Activated CD4-positive, alpha-beta T cell treated with anti-CD3 and anti-CD28 coated beads, Interleukin-2, amount 10 ng/mL, durations not matched to agents 7 days and 5 days (primary cell): ENCODE results near the gene SP2. TPM values are rescaled to one million over a fixed set of nuclear protein-coding genes. Genes with fewer than 3 reads are reported as not detected.

Experiments used
- CTCF ChIA-PET: fragments of 350-600 bp; sonication (Branson Sonifier 250); formaldehyde crosslinking; loops from one replicate; lab custom pipeline; 2021; ENCODE audit warnings: antibody characterized with exemption; lab: Charles Lee
- POLR2A ChIA-PET: fragments of 350-600 bp; sonication (Branson Sonifier 250); formaldehyde crosslinking; loops from one replicate; lab custom pipeline; 2021; ENCODE audit warnings: antibody characterized with exemption; lab: Charles Lee
- DNase-seq: peaks from one replicate; pipeline ENCODE4 v3.0.0-alpha.2; 2020
- H3K27ac Mint-ChIP-seq: one replicate; pipeline ENCODE4 v1.8.0; 2021; ENCODE audit warnings: mild to moderate bottlenecking, moderate library complexity, mixed read lengths
- H3K27me3 Mint-ChIP-seq: one replicate; pipeline ENCODE4 v1.8.0; 2021; ENCODE audit warnings: mixed read lengths
- H3K36me3 Mint-ChIP-seq: one replicate; pipeline ENCODE4 v1.8.0; 2021; ENCODE audit warnings: low read depth, mixed read lengths
- H3K4me1 Mint-ChIP-seq: one replicate; pipeline ENCODE4 v1.8.0; 2021; ENCODE audit warnings: mixed read lengths
- H3K4me3 Mint-ChIP-seq: one replicate; pipeline ENCODE4 v1.8.0; 2021; ENCODE audit warnings: mild to moderate bottlenecking, moderate library complexity, mixed read lengths
- H3K9me3 Mint-ChIP-seq: one replicate; pipeline ENCODE4 v1.8.0; 2021; ENCODE audit warnings: mixed read lengths
- total RNA-seq, 2 experiments: library from RNA; stranded (reverse); gene quantifications; one replicate each; pipeline ENCODE4 v1.2.3, GENCODE V29; 2021

Gene SP2
- total RNA-seq, 2 experiments from 2014 or later, result 27.6 to 33.8 TPM

DNA sequence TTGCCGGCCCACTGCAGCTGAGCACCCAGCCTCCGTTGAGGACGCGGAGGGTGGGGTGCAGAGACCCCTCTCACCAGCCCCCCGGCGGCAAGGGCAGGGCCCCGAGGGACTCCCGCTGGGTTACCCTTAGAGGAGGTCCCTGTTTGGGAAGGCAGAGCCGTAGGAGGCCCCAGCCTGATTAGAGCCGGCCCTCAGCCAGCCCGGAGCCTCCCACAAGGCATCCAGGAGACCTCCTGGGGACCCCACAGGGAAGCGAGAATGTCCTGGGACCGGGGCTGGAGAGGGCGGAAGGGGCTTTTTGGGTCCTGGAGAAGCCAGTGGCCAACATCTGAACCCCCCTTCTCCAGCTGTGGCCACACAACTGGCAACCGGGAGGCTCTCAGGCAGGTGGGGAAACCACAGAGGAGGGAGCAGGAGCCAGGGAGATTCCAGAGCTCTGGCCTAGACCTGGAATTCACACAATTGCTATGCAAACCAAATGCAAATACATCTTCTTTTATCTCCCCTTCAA, 23.3 kb upstream of the SP2 start:
- Mint-ChIP-seq H3K36me3 (no peaks in the 10 kb centered on the region), H3K27me3 (peaks cover 61% of the 10 kb centered on the region), H3K9me3 (no peaks in the 10 kb centered on the region), H3K4me1 (no peaks in the 10 kb centered on the region), H3K27ac (no peak overlapping the region), H3K4me3 (no peak overlapping the region)
- POLR2A ChIA-PET, result no interaction called here
- DNase-seq, result no peak
- CTCF ChIA-PET, result interaction anchor here (0.7 to 2.9 kb wide), 6 partner anchors 10 to 31 kb away, joined by 3 to 8 read pairs (median 4); partner anchors contain the start of gene SCRN2

DNA sequence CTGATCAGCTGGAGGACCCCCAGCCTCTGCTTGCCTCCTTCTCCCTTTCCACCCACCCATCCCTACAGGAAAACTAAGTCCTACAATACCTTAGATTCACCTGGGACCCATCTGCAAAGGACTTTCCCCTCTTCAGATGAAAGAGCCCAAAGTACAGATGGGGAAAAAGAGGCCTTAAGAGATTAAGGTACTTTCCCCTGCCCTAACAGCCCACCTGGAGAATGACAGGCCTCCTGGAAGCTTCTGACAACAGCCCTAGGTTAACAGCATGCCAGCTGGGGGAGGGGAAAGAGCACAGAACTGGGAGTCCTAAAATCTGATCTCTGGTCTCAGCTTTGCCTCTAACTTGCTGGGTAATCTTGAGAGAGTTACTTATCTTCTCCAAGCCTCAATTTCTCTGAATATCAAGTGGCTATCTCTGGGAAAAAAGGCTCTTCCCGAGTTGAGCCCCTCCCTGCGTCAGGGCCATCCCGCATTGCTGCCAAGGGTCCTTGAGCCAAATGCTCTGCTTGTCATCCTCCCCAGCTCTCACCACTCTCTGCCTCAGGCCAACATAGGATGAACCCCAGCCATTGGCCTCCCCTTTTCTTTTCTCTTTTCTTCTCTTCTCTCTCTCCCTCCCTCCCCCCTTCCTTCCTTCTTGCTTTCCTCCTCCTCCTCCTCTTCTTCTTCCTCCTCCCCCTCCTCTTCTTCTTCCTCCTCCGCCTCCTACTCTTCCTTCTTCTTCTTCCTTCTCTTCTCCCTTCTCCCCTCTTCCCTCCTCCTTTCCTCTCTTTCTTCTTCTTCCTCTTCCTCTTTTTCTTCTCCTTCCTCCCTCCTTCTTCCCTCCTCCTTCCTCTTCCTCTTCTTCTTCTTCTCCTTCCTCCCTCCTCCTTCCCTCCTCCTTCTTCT, 22.6 kb upstream of the SP2 start:
- H3K27me3 Mint-ChIP-seq, result peaks cover 61% of the 10 kb centered on the region
- POLR2A ChIA-PET, result no interaction called here
- H3K27ac Mint-ChIP-seq, result no peak overlapping the region
- no peak overlapping the region for H3K4me3 Mint-ChIP-seq
- H3K9me3 Mint-ChIP-seq, result no peaks in the 10 kb centered on the region
- CTCF ChIA-PET, result interaction anchor here (0.5 to 2.9 kb wide), 5 partner anchors 10 to 32 kb away, joined by 3 to 8 read pairs (median 3); partner anchors contain the start of gene SCRN2
- no peaks in the 10 kb centered on the region for H3K36me3 Mint-ChIP-seq
- DNase-seq, result no peak
- H3K4me1 Mint-ChIP-seq, result no peaks in the 10 kb centered on the region

DNA sequence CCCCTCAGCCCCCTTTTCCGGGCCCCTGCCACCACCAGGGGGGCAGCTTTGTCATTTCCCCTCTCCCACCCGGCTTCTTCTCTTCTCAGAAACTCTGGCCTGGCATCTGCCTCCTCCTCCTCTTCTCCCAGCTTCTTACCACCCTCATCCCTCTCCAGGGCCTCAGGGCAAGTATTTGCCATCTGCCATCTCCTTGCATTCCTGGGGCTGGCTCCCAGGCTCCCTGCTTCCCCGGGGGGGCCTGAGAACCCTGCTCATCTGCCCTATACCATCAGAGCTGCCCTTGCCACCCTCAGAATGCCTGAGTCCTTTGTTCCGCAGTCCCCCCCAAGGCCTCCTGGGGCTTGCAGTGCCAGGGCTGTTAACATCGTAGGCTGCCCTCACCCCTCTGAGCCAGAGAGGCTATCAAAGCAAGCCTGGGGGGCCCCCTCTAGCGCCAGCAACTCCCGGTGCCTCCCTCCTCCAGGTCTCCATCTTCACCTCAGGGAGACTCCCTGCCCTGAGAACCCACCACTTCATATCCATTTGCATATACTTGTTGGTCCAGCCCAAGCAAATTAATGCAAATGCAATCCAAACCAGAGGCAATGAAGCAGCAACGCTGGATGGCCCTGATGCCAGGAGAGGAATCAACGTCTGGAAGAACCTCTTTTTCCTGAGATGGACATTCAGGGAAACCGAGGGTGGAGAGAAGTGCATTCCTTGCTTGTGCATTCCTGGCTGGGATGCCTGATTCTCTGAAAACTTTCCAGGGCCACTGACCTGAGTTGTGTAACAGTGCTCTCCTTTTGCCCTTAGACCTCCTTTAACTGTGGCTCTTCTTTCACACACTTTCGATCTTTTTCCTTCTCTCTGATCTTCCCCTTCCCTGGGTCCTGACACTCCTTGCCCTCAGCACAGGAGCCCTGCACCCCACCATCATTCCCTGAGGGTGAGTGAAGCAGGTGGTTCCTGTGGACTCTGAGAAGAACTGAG, 20.7 kb upstream of the SP2 start:
- H3K4me1 Mint-ChIP-seq, result peaks cover 4% of the 10 kb centered on the region
- ChIA-PET CTCF (interaction anchor here (0.9 kb wide), 2 partner anchors 14 to 17 kb away, joined by 3 to 5 read pairs; no protein-coding TSS in a partner anchor), POLR2A (no interaction called here)
- H3K9me3 Mint-ChIP-seq, result no peaks in the 10 kb centered on the region
- H3K36me3 Mint-ChIP-seq, result no peaks in the 10 kb centered on the region
- H3K27me3 Mint-ChIP-seq, result peaks cover 57% of the 10 kb centered on the region
- DNase-seq, result no peak
- no peak overlapping the region for H3K27ac Mint-ChIP-seq
- no peak overlapping the region for H3K4me3 Mint-ChIP-seq

DNA sequence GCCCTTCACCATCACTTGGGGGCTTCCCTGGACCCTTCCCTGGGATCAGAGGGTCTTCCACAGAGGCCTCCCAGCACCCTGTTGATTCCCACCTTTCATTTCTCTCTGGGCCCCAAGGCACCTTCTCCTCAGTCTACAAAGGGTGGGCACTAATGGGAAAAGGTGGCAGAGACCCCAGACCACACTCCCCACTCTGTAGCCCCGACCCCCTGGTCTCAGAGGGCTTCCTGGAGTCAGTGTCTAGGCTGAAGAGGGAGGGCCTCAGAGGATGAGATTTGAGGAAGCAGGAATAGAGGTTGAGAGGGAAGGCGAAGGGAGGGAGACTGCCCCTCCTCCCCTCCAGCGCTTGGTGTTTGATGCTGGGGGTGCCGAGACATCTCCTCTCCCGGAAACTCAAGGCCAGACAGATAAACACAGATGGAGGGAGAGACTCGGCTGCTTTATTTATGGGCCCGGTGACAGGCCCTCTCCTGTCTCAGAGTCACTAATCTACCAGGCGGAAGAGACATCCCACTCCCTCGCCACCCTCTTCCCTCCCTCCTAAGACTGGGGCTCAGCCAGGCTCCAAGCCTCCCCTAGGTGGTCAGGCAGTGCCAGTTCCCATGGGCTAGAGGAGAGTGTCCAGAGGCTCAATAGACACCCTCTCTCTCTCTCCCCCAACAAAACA, 18.5 kb upstream of the SP2 start:
- no peak overlapping the region for H3K27ac Mint-ChIP-seq
- H3K9me3 Mint-ChIP-seq, result no peaks in the 10 kb centered on the region
- CTCF ChIA-PET, result no interaction called here
- POLR2A ChIA-PET, result no interaction called here
- no peaks in the 10 kb centered on the region for H3K36me3 Mint-ChIP-seq
- H3K4me1 Mint-ChIP-seq, result peaks cover 5% of the 10 kb centered on the region
- DNase-seq, result no peak
- no peak overlapping the region for H3K4me3 Mint-ChIP-seq
- H3K27me3 Mint-ChIP-seq, result peaks cover 43% of the 10 kb centered on the region

DNA sequence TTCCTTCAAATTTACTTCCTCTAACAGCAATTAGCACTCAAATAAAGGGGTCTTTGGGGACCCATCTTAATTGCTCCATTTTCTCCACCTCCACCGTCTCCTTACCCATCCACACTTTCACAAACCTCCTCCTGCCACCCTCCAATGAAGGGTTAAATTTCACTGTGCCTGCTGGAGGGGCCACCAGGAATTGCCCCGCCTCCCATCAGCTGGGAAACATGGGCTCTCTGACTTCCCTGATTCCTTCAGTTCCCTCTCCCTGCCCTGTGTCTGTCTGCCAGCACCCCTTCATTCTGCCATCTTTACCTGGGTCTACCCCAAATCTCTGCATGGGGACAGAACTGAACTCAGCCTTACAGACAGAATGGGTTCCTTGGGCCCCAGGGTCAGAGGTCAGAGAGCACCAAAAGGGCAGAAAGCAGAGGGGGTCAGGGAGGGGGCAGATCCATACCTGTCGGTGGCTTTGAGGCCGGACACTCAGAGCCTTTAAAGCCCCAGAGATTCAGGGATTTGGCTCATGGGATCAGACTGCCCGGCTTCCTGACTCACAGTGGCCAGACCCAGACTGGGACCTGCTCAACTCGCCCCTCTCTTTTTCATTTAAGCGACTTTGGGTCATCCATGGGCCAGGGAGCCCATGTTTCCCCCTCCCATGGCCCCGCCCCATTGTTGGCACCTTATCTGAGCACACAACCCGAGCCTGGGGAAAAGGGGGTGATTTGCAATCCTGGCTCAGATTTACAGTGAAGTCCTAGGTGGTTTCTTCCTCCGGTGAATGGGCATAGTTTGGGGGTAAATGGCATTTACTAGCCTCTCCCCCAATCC, 17.6 kb upstream of the SP2 start:
- peaks cover 37% of the 10 kb centered on the region for H3K27me3 Mint-ChIP-seq
- H3K9me3 Mint-ChIP-seq, result no peaks in the 10 kb centered on the region
- H3K4me1 Mint-ChIP-seq, result peaks cover 14% of the 10 kb centered on the region
- H3K4me3 Mint-ChIP-seq, result no peak overlapping the region
- H3K36me3 Mint-ChIP-seq, result no peaks in the 10 kb centered on the region
- no peak overlapping the region for H3K27ac Mint-ChIP-seq
- ChIA-PET POLR2A (no interaction called here), CTCF (interaction anchor here (0.6 to 1.7 kb wide), 4 partner anchors 35 to 139 kb away, joined by 3 to 7 read pairs (median 4); partner anchors contain the start of genes CDK5RAP3 and SCRN2)
- DNase-seq, result no peak

DNA sequence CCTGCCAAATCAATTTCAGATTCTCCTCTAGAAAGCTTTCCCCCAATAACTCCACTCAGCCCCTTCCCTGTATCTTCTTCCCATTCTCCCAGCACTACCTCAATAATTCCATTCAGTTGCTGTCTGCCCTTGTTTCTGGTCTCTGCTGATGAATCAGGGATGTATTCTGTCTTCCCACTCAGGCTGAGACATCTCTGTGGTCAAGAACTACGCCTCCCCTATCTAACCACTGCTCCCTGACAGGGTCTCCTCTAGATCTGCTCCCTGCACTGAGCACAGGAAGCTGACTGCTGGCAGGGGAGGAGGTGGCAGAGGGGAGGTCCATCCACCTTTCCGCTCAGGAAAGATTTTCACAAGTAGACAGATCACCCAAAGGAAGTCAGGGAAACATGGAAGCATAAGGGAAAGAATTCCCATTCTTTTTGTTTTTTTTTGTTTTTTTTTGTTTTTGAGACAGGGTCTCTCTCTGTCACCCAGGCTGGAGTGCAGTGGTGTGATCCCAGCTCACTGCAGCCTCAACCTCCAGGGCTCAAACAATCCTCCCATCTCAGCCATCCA, 16.9 kb upstream of the SP2 start:
- Mint-ChIP-seq H3K36me3 (no peaks in the 10 kb centered on the region), H3K4me1 (peaks cover 20% of the 10 kb centered on the region), H3K27me3 (peaks cover 31% of the 10 kb centered on the region), H3K4me3 (no peak overlapping the region), H3K27ac (no peak overlapping the region), H3K9me3 (no peaks in the 10 kb centered on the region)
- DNase-seq, result no peak
- ChIA-PET POLR2A (no interaction called here), CTCF (interaction anchor here (0.6 to 1.7 kb wide), 7 partner anchors 10 to 180 kb away, joined by 3 to 7 read pairs (median 3); partner anchors contain the start of genes CDK5RAP3 and SCRN2)

DNA sequence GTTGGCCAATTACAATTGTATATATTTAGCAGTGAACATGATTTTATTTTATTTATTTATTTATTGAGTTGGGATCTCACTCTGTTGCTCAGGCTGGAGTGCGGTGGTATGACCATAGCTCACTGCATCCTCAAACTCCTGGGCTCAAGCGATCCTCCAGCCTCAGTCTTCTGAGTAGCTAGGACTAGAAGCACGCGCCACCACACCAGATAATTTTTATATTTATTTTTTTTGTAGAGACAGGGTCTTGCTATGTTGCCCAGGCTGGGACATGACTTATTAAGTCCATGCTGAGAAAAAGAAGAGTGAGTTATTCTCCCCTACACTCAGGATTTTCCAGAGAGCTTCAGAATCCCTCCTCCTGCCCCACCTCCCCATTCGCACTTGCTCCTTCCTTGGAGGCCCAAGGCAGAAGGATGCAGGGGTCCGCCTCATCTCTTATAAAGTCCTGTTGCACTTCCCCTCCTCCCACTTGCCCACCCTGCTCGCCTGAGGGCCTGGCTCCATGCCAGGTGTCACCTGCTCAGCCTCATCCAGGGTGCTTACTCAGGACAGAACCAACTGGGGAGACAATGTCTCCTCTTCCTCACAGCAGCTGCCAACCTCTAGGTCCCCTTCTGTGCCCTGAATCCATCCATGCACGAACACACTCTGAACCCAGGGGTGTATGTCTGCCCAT, 16.1 kb upstream of the SP2 start:
- no peaks in the 10 kb centered on the region for H3K9me3 Mint-ChIP-seq
- no peak for DNase-seq
- H3K4me1 Mint-ChIP-seq, result peaks cover 26% of the 10 kb centered on the region
- H3K4me3 Mint-ChIP-seq, result no peak overlapping the region
- no peak overlapping the region for H3K27ac Mint-ChIP-seq
- CTCF ChIA-PET, result interaction anchor here (0.8 to 1.7 kb wide), 4 partner anchors 11 to 181 kb away, joined by 3 to 7 read pairs (median 4); partner anchors contain the start of gene SCRN2
- H3K36me3 Mint-ChIP-seq, result no peaks in the 10 kb centered on the region
- peaks cover 25% of the 10 kb centered on the region for H3K27me3 Mint-ChIP-seq
- POLR2A ChIA-PET, result no interaction called here

DNA sequence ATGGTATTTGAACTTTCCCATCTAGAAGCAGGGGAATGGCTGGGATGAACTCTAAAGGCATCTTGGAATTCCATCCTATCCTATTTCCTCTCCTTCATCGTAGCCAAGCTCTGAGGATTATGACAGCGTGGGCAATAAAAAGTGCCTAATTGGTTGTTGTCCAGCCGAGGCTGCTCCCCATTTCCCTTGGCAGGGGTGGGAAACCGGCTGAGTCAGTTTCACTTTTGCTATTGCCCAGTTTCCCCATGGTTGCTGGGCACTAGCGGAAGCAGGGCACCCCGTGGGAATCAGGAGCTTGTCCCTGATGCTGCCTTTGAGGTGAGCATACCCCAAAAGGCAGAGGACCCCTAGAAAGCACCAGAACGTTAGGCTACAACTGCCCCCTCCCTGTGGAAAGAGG, 13.8 kb upstream of the SP2 start:
- ChIA-PET CTCF (interaction anchor here (1.2 to 15.3 kb wide), 3 partner anchors 9 to 38 kb away, joined by 3 to 344 read pairs (median 3); partner anchors contain the start of genes SCRN2 and SP6), POLR2A (no interaction called here)
- H3K27me3 Mint-ChIP-seq, result peaks cover 14% of the 10 kb centered on the region
- H3K4me3 Mint-ChIP-seq, result no peak overlapping the region
- no peak overlapping the region for H3K27ac Mint-ChIP-seq
- no peaks in the 10 kb centered on the region for H3K9me3 Mint-ChIP-seq
- no peak for DNase-seq
- no peaks in the 10 kb centered on the region for H3K36me3 Mint-ChIP-seq
- H3K4me1 Mint-ChIP-seq, result peaks cover 36% of the 10 kb centered on the region

DNA sequence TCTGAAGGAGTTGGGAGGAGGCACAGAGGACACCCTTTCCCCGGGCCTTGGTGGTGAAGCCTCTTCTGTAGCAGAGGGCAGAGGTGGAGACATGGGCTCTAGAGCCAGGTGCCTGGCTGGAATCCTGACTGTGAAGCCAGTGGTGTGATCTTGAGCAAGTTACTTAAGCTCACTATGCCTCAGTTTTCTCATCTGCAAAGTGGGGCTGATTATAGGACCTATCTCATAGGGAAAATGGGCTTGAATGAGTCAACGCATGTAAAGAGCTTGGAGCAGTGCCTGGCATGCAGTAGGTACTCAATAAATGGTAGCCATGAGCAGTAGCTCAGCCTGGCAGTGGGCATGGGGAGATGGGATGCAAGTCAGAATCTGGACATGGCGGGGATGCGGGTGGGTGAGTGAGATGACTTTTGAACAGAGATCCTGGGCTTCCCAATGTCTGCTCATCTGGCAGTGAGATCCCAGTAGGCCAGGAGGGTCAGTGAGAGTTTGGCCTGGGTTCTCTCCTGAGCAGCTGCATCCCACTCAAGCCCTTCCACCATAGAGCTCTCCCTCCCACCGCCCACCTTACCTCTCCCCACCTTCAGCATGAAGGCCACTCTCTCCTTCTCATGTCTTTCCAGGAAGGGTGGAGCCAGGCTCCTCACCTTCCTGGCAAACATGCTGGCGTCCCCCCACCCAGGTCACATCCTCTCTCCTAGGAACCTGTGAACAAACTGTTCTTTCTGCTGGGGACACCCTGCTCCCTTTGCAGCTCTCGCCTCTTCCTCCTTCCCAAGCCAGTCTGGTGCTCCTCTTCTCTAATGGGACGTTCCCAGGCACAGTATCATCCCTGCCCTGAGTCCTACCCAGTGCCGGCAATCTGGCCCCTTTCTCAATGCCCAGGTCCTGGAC, 13.1 kb upstream of the SP2 start:
- ChIA-PET POLR2A (no interaction called here), CTCF (interaction anchor here (0.6 to 15.3 kb wide), 4 partner anchors 9 to 56 kb away, joined by 3 to 344 read pairs (median 5); partner anchors contain the start of genes SCRN2 and SP6)
- H3K9me3 Mint-ChIP-seq, result no peaks in the 10 kb centered on the region
- H3K36me3 Mint-ChIP-seq, result no peaks in the 10 kb centered on the region
- no peak for DNase-seq
- H3K27me3 Mint-ChIP-seq, result peaks cover 12% of the 10 kb centered on the region
- H3K27ac Mint-ChIP-seq, result peak overlapping the region; percentile 25
- no peak overlapping the region for H3K4me3 Mint-ChIP-seq
- peaks cover 36% of the 10 kb centered on the region for H3K4me1 Mint-ChIP-seq
